SK-N-SH treated with all-trans-retinoic acid at 6 μM for 48 hours (cell line): ENCODE data around the gene CCN6.

Experiments used
- ATAC-seq: fragments of 200-7000 bp; cut with Tn5 transposase; 3 replicates; pipeline ENCODE4 v1.9.1; 2020; ENCODE audit warnings: mild to moderate bottlenecking, moderate library complexity
- ARNTL ChIP-seq: fragments of 450-650 bp; formaldehyde crosslinking; IDR thresholded peaks from 2 replicates; pipeline ENCODE4 v1.5.0; 2020; ENCODE audit warnings: low read depth, mild to moderate bottlenecking, moderate library complexity, borderline replicate concordance
- BACH2 ChIP-seq: fragments of 250-450 bp; sonication (Bioruptor Pico); IDR thresholded peaks from 2 replicates; pipeline ENCODE4 v1.9.0; 2021; ENCODE audit warnings: mild to moderate bottlenecking, borderline replicate concordance
- CSDC2 ChIP-seq: fragments of 250-450 bp; sonication (Bioruptor Pico); IDR thresholded peaks from 2 replicates; pipeline ENCODE4 v1.5.0; 2020; ENCODE audit warnings: mild to moderate bottlenecking, moderate library complexity
- CSRNP3 ChIP-seq: fragments of 250-450 bp; sonication (Bioruptor Pico); IDR thresholded peaks from 2 replicates; pipeline ENCODE4 v1.5.1; 2021; ENCODE audit warnings: mild to moderate bottlenecking, moderate library complexity
- GLIS3 ChIP-seq: fragments of 250-450 bp; sonication (Bioruptor Pico); IDR thresholded peaks from 2 replicates; pipeline ENCODE4 v1.5.0; 2020; ENCODE audit warnings: mild to moderate bottlenecking, moderate library complexity
- ISL1 ChIP-seq: fragments of 250-450 bp; sonication (Bioruptor Pico); IDR thresholded peaks from 2 replicates; pipeline ENCODE4 v2.1.2; 2022; ENCODE audit warnings: mild to moderate bottlenecking, moderate library complexity
- OSR1 ChIP-seq: fragments of 250-450 bp; sonication (Bioruptor Pico); IDR thresholded peaks from 2 replicates; pipeline ENCODE4 v1.8.0; 2022; ENCODE audit warnings: moderate library complexity, mild to moderate bottlenecking, inconsistent platforms
- PATZ1 ChIP-seq: fragments of 250-450 bp; sonication (Bioruptor Pico); IDR thresholded peaks from 2 replicates; pipeline ENCODE4 v1.8.0; 2020; ENCODE audit warnings: mild to moderate bottlenecking, moderate library complexity, borderline replicate concordance
- PPARA ChIP-seq: fragments of 250-450 bp; sonication (Bioruptor Pico); IDR thresholded peaks from 2 replicates; pipeline ENCODE4 v1.5.0; 2020; ENCODE audit warnings: mild to moderate bottlenecking, borderline replicate concordance
- RARB ChIP-seq: fragments of 250-450 bp; sonication (Bioruptor Pico); IDR thresholded peaks from 2 replicates; pipeline ENCODE4 v1.8.0; 2021; ENCODE audit warnings: mild to moderate bottlenecking, moderate library complexity
- SNAI2 ChIP-seq: fragments of 250-450 bp; sonication (Bioruptor Pico); IDR thresholded peaks from 2 replicates; pipeline ENCODE4 v1.5.0; 2020; ENCODE audit warnings: mild to moderate bottlenecking, moderate library complexity
- TCF4 ChIP-seq: fragments of 250-450 bp; sonication (Bioruptor Pico); IDR thresholded peaks from 2 replicates; pipeline ENCODE4 v1.8.0; 2021; ENCODE audit warnings: mild to moderate bottlenecking, moderate library complexity, borderline replicate concordance
- TOX ChIP-seq: fragments of 250-450 bp; sonication (Bioruptor Pico); IDR thresholded peaks from 2 replicates; pipeline ENCODE4 v1.8.0; 2021; ENCODE audit warnings: mild to moderate bottlenecking, moderate library complexity, borderline replicate concordance
- TSHZ2 ChIP-seq: fragments of 250-450 bp; sonication (Bioruptor Pico); IDR thresholded peaks from 2 replicates; pipeline ENCODE4 v1.5.0; 2020; ENCODE audit warnings: mild to moderate bottlenecking, moderate library complexity
- ZC3H10 ChIP-seq: fragments of 250-450 bp; sonication (Bioruptor Pico); IDR thresholded peaks from 2 replicates; pipeline ENCODE4 v1.5.1; 2021; ENCODE audit warnings: mild to moderate bottlenecking, moderate library complexity
- ZFP3 ChIP-seq: fragments of 250-450 bp; sonication (Bioruptor Pico); IDR thresholded peaks from 2 replicates; pipeline ENCODE4 v1.5.0; 2020; ENCODE audit warnings: mild to moderate bottlenecking, moderate library complexity
- ZFP30 ChIP-seq: fragments of 450-650 bp; formaldehyde crosslinking; IDR thresholded peaks from 2 replicates; pipeline ENCODE4 v1.5.0; 2022; ENCODE audit warnings: mild to moderate bottlenecking, moderate library complexity
- ZNF565 ChIP-seq: fragments of 450-650 bp; formaldehyde crosslinking; conservative IDR thresholded peaks from 2 replicates; pipeline ENCODE4 v1.5.0; 2020; ENCODE audit warnings: low read depth, mild to moderate bottlenecking, moderate library complexity
- ZNF70 ChIP-seq: fragments of 450-650 bp; formaldehyde crosslinking; IDR thresholded peaks from 2 replicates; pipeline ENCODE4 v1.5.0; 2020; ENCODE audit warnings: mild to moderate bottlenecking, moderate library complexity
- ZNF8 ChIP-seq: fragments of 450-650 bp; formaldehyde crosslinking; IDR thresholded peaks from 2 replicates; pipeline ENCODE4 v1.5.0; 2020; ENCODE audit warnings: mild to moderate bottlenecking, moderate library complexity
- TF ChIP-seq, protein P1 (sequence below): fragments of 250-450 bp; sonication (Bioruptor Pico); IDR thresholded peaks from 2 replicates; pipeline ENCODE4 v1.8.0; 2021; ENCODE audit warnings: low read depth, mild to moderate bottlenecking, moderate library complexity, borderline replicate concordance
- TF ChIP-seq, protein P2 (sequence below): fragments of 250-450 bp; sonication (Bioruptor Pico); IDR thresholded peaks from 2 replicates; pipeline ENCODE4 v1.5.1; 2020; ENCODE audit warnings: low read depth, mild to moderate bottlenecking, moderate library complexity

Gene CCN6

GRCh38 chr6:112032728-112033127 lies 21.2 kb upstream of the CCN6 start:
- TF ChIP-seq OSR1 (CRISPR knock-in tag) (no peak), SNAI2 (CRISPR knock-in tag) (no peak), RARB (no peak), ZNF565 (CRISPR knock-in tag) (no peak), ZFP30 (CRISPR knock-in tag) (no peak), GLIS3 (no peak), ZFP3 (CRISPR knock-in tag) (no peak), TCF4 (CRISPR knock-in tag) (no peak), CSRNP3 (CRISPR knock-in tag) (no peak), BACH2 (CRISPR knock-in tag) (no peak), TSHZ2 (CRISPR knock-in tag) (no peak), PPARA (CRISPR knock-in tag) (no peak), ISL1 (CRISPR knock-in tag) (no peak), ARNTL (CRISPR knock-in tag) (no peak), ZC3H10 (CRISPR knock-in tag) (no peak), ZNF8 (CRISPR knock-in tag) (no peak)
- TF ChIP-seq, protein P1, sequence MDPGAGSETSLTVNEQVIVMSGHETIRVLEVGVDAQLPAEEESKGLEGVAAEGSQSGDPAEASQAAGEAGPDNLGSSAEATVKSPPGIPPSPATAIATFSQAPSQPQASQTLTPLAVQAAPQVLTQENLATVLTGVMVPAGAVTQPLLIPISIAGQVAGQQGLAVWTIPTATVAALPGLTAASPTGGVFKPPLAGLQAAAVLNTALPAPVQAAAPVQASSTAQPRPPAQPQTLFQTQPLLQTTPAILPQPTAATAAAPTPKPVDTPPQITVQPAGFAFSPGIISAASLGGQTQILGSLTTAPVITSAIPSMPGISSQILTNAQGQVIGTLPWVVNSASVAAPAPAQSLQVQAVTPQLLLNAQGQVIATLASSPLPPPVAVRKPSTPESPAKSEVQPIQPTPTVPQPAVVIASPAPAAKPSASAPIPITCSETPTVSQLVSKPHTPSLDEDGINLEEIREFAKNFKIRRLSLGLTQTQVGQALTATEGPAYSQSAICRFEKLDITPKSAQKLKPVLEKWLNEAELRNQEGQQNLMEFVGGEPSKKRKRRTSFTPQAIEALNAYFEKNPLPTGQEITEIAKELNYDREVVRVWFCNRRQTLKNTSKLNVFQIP (CRISPR knock-in tag) = no peak
- ATAC-seq = no peak

DNA sequence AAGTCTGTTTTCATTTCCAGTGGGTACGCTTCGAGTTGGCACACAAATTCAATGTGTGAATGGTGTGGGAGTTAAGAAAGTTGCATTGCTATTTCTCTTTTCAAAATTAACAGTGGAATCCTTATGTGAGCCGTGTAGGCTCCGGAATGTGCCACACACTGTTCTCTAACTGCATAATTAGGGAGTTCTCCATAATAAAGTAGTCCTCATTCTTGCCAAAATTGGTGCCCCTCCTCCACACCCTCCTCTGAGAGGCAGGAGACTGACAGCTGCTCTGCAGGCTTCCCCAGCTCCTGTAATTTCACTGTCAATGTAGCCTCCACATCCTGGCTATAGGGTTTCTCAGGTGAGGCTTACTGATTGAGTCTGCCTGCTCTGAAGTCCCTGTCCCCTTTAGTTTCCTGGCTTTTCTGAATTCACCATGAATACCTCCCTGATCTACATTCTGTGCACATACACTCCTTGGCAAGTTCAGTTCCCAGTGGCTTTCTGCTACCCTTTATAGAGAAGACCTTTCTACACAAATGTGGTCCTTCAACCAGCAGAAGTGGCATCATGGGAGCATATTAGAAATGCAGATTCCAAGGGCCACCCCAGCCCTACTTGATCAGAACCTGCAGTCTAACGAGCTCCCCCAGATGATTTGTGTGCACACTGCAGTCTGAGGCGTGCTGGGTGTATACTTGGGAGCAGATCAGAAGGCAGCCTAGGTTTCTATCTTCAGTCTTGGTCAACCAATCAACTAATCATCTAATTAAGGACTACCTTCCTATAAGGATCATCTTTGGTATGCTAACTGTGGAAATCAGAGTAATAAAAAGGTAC lies 19.9 kb upstream of the CCN6 start:
- ATAC-seq = no peak
- no peak for TF ChIP-seq GLIS3
- no peak for TF ChIP-seq ZC3H10 (CRISPR knock-in tag)
- no peak for TF ChIP-seq SNAI2 (CRISPR knock-in tag)
- no peak for TF ChIP-seq CSRNP3 (CRISPR knock-in tag)
- TF ChIP-seq, protein P2, sequence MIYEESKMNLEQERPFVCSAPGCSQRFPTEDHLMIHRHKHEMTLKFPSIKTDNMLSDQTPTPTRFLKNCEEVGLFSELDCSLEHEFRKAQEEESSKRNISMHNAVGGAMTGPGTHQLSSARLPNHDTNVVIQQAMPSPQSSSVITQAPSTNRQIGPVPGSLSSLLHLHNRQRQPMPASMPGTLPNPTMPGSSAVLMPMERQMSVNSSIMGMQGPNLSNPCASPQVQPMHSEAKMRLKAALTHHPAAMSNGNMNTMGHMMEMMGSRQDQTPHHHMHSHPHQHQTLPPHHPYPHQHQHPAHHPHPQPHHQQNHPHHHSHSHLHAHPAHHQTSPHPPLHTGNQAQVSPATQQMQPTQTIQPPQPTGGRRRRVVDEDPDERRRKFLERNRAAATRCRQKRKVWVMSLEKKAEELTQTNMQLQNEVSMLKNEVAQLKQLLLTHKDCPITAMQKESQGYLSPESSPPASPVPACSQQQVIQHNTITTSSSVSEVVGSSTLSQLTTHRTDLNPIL = no peak
- TF ChIP-seq TCF4 (CRISPR knock-in tag) = no peak

DNA sequence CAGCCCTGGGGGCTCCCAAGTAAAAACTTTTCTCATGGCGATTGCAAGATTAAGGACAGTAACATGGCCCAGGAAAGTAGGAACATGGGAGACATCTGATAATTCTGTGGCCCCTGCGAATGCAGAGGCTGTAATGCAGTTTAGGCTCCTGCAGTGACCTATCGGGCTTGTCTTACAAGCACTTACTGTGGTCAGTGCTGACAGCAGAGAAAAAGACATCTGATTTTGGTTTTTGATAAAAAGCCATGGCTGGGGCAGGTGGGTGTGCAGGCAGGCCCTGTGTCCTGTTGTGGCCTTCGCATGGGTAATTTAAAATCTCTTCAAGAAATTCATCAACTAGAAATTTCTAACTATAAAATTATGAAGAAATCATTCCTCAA lies 19.3 kb upstream of the CCN6 start:
- TF ChIP-seq TOX = no peak
- TF ChIP-seq ZNF8 (CRISPR knock-in tag) = no peak
- no peak for TF ChIP-seq TSHZ2 (CRISPR knock-in tag)
- no peak for TF ChIP-seq CSDC2 (CRISPR knock-in tag)
- TF ChIP-seq, protein P2 = no peak
- TF ChIP-seq ZNF70 (CRISPR knock-in tag) = no peak
- no peak for TF ChIP-seq ARNTL (CRISPR knock-in tag)
- no peak for TF ChIP-seq RARB
- no peak for TF ChIP-seq TCF4 (CRISPR knock-in tag)
- TF ChIP-seq PATZ1 = no peak
- TF ChIP-seq, all 23 proteins: peak for 0
- no peak for ATAC-seq
